B cell (primary cell): Measurements from ENCODE around the gene MED27.

Experiments used
- CTCF ChIP-seq: fragments of 200-600 bp; IDR thresholded peaks from one replicate; pipeline ENCODE4 v1.8.0; 2022; ENCODE audit warnings: antibody characterized with exemption, mild to moderate bottlenecking
- EZH2 ChIP-seq: IDR thresholded peaks from 2 replicates; pipeline ENCODE4 v1.6.1; 2012; ENCODE audit warnings: borderline replicate concordance, low read depth, mild to moderate bottlenecking, moderate library complexity, low read length; ENCODE audit not compliant: insufficient read depth, poor library complexity, severe bottlenecking

- TF ChIP-seq CTCF, result no peak
- TF ChIP-seq EZH2, result no peak
Measured at GRCh38 chr9:131872006-131872405, 207.7 kb downstream of the MED27 start.
